ENCODE data around the gene NXPH3.

- TF ChIP-seq POLR2AphosphoS5 (IDR thresholded peaks at IDR 0.05; ENCODE audit: borderline replicate concordance, low read depth, low read length) (no peak), EZH2 (IDR thresholded peaks at IDR 0.05) (no peak)
Observed at GRCh38 chr17:49576917-49577649, 1.4 kb downstream of the NXPH3 start.

Data from SK-N-MC (cell line).